Measurements from ENCODE around the gene TPI1. TPM values are rescaled to one million over a fixed set of nuclear protein-coding genes. Genes with fewer than 3 reads are reported as not detected.

Gene TPI1
- total RNA-seq, 2 experiments from 2014 or later, result 608 to 801 TPM

GRCh38 chr12:6839482-6840201 lies 27.7 kb upstream of the TPI1 start:
- Histone ChIP-seq H3K4me1 (ENCODE audit: insufficient read depth, low read length, poor library complexity, severe bottlenecking) (peaks cover 55% of the 10 kb centered on the region), H3K4me2 (ENCODE audit: low read length) (peak overlapping the region; percentile 81), H3K4me3 (ENCODE audit: low read depth, low read length, poor library complexity, severe bottlenecking) (peak overlapping the region; percentile 57), H4K20me1 (ENCODE audit: insufficient read depth, low read length) (no peaks in the 10 kb centered on the region), H3K36me3 (ENCODE audit: insufficient read depth, low read length) (peaks cover 5% of the 10 kb centered on the region), H3K27ac (ENCODE audit: low read depth, low read length, poor library complexity, severe bottlenecking) (peak overlapping the region; percentile 92), H3K79me2 (ENCODE audit: insufficient read depth, low read depth, low read length) (no peaks in the 10 kb centered on the region), H3K9me2 (ENCODE audit: insufficient read depth, low read length) (no peaks in the 10 kb centered on the region), H2AFZ (ENCODE audit: low read length) (0 out of 2 replicates have a peak overlapping the region, but pooled peaks have one; percentile 2), H3K9me3 (ENCODE audit: low read length) (no peaks in the 10 kb centered on the region)
- TF ChIP-seq CTCF (conservative IDR thresholded peaks at IDR 0.05; ENCODE audit: low read length), result no peak
- no peak for TF ChIP-seq EZH2phosphoT487 (IDR thresholded peaks at IDR 0.05; ENCODE audit: borderline replicate concordance, low read depth, low read length)
- no TSS peak for BruUV-seq (replicated peaks)
- peak; percentile 97 for DNase-seq (ENCODE audit: low spot score)
- ChIA-PET CTCF (ENCODE audit: unreplicated experiment) (interaction anchor here (0.9 to 2.6 kb wide), 7 partner anchors 9 to 129 kb away, joined by 3 to 8 read pairs (median 5); partner anchors contain the start of genes MLF2 and SPSB2), POLR2A (interaction anchor here (0.5 to 4.4 kb wide), 16 partner anchors 9 to 306 kb away, joined by 3 to 101 read pairs (median 5); partner anchors contain the start of genes CDCA3, COPS7A, GAPDH and MLF2)
- intact Hi-C loops (cut with micrococcal nuclease; ENCODE audit: unreplicated experiment), result loop anchor here (1.0 kb wide), 1 partner anchor 29 kb away; no protein-coding TSS in a partner anchor

GRCh38 chr12:6840330-6840729 lies 27.0 kb upstream of the TPI1 start:
- no peak for TF ChIP-seq CTCF (conservative IDR thresholded peaks at IDR 0.05; ENCODE audit: low read length)
- TF ChIP-seq EZH2phosphoT487 (IDR thresholded peaks at IDR 0.05; ENCODE audit: borderline replicate concordance, low read depth, low read length), result no peak
- peaks cover 55% of the 10 kb centered on the region for H3K4me1 ChIP-seq (ENCODE audit: insufficient read depth, low read length, poor library complexity, severe bottlenecking)
- no TSS peak for BruUV-seq (replicated peaks)
- no peaks in the 10 kb centered on the region for H3K9me2 ChIP-seq (ENCODE audit: insufficient read depth, low read length)
- peak overlapping the region; percentile 57 for H3K4me3 ChIP-seq (ENCODE audit: low read depth, low read length, poor library complexity, severe bottlenecking)
- peak overlapping the region; percentile 81 for H3K4me2 ChIP-seq (ENCODE audit: low read length)
- ChIA-PET CTCF (ENCODE audit: unreplicated experiment) (interaction anchor here (0.9 to 2.6 kb wide), 6 partner anchors 10 to 129 kb away, joined by 4 to 8 read pairs (median 6); partner anchors contain the start of genes MLF2 and SPSB2), POLR2A (interaction anchor here (0.5 to 4.4 kb wide), 16 partner anchors 8 to 306 kb away, joined by 3 to 101 read pairs (median 5); partner anchors contain the start of genes CDCA3, COPS7A, GAPDH and LRRC23)
- intact Hi-C loops (cut with micrococcal nuclease; ENCODE audit: unreplicated experiment), result loop anchor here (1.0 kb wide), 1 partner anchor 28 kb away; no protein-coding TSS in a partner anchor
- no peak overlapping the region for H2AFZ ChIP-seq (ENCODE audit: low read length)
- H3K79me2 ChIP-seq (ENCODE audit: insufficient read depth, low read depth, low read length), result no peaks in the 10 kb centered on the region
- H3K27ac ChIP-seq (ENCODE audit: low read depth, low read length, poor library complexity, severe bottlenecking), result peak overlapping the region; percentile 92
- peaks cover 11% of the 10 kb centered on the region for H3K36me3 ChIP-seq (ENCODE audit: insufficient read depth, low read length)
- H3K9me3 ChIP-seq (ENCODE audit: low read length), result no peaks in the 10 kb centered on the region
- no peak for DNase-seq (ENCODE audit: low spot score)
- no peaks in the 10 kb centered on the region for H4K20me1 ChIP-seq (ENCODE audit: insufficient read depth, low read length)
